ENCODE measurements around the gene MMD2. TPM values are rescaled to one million over a fixed set of nuclear protein-coding genes. Genes with fewer than 3 reads are reported as not detected.
"Not testable (repeated sequence)": the region's sequence is repeated elsewhere in the genome, so short reads cannot be mapped to it uniquely, and the experiment has no call there.

The MMD2 gene, protein sequence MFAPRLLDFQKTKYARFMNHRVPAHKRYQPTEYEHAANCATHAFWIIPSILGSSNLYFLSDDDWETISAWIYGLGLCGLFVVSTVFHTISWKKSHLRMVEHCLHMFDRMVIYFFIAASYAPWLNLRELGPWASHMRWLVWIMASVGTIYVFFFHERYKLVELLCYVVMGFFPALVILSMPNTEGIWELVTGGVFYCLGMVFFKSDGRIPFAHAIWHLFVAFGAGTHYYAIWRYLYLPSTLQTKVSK
- polyA plus RNA-seq (2013, experiment 1 of 2; ENCODE audit: insufficient read length) = not detected
- polyA plus RNA-seq (2013, experiment 2 of 2; ENCODE audit: insufficient read length) = not detected

DNA sequence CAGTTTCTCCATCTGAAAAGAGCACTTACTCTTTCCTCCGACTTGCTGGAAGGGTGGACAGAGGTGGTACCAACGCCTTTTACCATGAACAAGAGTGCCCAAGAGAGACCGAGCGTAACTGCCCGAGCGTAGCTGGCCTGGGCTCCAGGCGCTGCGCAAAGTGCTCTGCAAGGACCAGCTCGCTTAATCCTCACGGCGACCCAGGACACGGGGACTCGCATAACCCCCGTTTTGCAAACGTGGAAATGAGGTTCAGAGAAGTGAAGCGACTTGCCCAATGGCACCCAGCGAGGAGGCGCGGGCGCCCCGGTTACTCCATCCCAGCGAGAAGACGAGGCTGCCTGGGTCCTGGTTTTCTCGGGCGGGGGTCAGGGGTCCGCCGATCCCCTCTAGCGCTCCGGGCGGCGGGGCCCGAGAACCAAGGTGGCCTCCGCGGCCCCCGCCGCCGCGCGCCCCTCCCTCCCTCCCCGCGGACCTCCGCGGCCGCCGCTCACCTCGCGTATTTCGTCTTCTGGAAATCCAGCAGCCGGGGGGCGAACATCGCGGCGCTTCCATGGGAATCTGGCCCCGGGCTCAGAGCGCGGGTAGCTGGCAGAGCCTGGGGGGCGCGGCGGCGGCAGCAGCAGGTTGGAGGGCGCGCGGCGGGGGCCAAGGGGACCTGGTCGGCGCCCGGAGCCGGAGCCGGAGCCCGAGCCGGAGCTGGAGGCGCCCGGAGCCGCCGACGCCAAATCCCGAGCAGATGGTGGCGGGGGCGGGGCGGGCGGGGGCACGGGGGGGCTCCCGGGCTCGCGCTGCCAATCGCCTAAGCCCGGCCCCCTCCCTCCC is at the start of gene MMD2:
TSS of gene MMD2 (minus strand) at position 711 of the 825 bp plus-strand sequence. CDS start at position 541, 170 bp downstream.
- no peak for DNase-seq

DNA sequence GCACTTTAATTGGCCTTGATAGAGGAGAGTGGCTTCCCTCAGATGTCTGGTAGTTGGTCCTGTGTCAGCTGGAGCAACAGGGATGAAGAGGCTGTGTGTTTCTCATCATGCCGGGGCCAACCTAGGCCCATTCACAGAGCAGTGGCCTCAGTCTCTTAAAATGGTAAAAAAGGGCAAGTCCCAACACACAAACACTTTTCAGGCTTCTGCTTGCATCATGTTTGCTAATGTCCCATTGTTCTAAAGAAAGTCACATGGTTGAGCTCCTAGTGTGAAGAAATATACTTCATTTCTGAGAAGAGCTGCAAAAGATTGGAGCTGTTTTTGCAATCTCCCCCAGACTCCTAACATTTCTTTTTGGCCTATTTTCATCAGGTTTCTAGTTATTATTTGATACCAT is 46.1 kb upstream of the MMD2 start:
- no peak for DNase-seq

DNA sequence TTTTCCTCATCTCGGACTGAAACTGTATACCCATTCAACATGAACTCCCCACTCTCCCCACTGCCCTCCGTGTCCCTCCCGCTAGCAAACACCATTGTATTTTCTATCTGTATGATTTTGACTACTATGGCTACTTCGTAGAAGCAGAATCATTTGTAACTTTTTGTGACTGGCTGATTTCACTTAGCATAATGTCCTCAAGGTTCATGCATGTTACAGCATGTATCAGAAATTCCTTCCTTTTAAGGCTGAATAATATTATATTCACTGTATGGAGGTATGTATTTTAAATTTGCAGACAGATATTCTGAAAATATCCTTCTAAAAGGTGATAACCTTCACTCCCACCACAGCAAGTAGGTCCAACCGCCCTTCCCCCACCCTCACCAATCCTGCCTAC is 42.9 kb upstream of the MMD2 start:
- no peak for DNase-seq

DNA sequence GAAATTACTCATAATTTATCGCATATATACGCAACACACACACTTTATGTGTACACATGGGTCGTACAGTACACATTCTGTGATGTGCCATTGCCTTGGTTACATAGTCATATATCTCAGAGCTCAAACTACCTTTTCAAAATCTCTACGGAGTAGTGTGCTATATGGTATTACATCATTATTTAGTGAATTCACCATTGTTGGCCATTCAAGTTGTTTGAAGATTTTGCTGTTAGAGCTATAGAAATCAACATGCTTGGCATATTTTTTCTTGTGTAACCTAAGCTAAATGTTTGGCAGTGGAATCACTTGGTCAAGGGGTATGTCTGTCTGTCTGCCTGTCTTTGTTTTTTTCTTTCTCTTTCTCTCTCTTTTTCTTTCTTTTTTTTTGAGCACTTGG is 42.0 kb upstream of the MMD2 start:
- no peak for DNase-seq

DNA sequence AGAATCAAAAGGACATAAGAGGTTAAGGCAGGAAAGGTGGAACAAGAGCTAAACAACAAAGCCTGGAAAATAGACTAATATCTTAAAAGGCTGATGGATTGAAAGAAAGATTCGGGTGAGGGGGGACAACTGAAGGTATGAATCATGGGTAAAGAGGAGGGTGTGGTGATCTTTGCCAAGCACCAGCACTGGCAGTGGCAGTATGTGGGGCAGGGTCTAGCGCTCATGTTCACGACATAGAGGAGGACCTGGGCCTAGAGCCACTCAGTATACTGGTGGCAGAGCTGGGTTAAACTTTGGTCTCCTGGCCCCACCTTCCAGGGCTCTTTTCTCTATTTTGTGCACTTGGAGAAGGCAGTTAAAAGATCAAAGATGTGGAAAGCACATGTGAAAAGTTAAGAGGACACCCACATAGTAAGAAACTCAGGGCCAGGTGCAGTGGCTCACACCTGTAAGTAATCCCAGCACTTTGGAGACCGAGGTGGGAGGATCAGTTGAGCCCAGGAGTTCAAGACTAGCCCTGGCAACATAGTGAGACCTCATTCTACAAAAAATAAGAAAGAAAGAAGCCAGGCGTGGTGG is 40.5 kb upstream of the MMD2 start:
- no peak for DNase-seq

- no peak for DNase-seq
Observed at GRCh38 chr7:4998910-4999309, 39.9 kb upstream of the MMD2 start.

DNA sequence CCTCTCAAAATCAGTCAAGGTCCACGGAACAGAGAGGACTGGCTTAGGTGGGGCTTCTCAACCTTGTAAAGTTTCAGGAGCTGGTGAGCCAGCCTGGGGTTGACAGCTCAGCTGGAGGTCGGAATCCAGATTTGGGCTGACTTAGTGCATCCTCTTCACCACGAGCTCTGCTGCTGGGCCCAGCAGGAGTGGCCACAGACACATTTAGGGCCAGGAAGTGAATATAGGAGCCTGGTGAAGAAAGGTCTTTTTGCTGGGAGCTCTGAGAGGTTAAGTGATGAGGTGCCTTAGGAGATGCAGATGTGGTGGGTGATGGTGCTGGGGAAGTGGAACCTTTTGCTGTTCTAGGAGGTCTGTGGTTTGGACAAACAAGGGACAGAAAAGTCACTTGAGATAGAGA is 39.3 kb upstream of the MMD2 start:
- DNase-seq = no peak

- no peak for DNase-seq
Observed at GRCh38 chr7:4996696-4997222, 37.8 kb upstream of the MMD2 start.

GRCh38 chr7:4995429-4995969 is 36.5 kb upstream of the MMD2 start:
- no peak for DNase-seq

GRCh38 chr7:4993471-4993870 is 34.5 kb upstream of the MMD2 start:
- DNase-seq = no peak

DNA sequence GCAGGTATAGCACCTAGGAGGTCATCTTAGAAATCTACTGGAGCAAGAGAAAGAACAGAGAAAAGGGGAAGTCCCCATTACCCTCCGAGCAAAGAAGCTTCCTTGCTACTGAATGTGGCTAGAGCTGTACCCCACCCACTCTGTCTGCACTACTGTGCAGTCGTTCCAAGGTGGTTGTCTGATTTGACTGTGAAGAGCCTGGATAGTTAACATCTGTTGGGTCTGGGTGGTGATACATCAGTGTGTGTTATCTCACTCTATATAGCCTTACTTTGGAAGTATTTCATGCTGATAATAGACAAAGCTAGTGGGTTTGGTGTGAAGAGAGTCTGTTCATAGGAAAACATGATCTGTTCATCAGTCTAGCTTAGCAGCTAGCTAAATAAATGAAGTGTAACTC is 23.8 kb upstream of the MMD2 start:
- DNase-seq = not testable (repeated sequence)

- DNase-seq = not testable (repeated sequence)
Observed at GRCh38 chr7:4981295-4981890, 22.4 kb upstream of the MMD2 start.

- not testable (repeated sequence) for DNase-seq
Observed at GRCh38 chr7:4975626-4976025, 16.6 kb upstream of the MMD2 start.

DNA sequence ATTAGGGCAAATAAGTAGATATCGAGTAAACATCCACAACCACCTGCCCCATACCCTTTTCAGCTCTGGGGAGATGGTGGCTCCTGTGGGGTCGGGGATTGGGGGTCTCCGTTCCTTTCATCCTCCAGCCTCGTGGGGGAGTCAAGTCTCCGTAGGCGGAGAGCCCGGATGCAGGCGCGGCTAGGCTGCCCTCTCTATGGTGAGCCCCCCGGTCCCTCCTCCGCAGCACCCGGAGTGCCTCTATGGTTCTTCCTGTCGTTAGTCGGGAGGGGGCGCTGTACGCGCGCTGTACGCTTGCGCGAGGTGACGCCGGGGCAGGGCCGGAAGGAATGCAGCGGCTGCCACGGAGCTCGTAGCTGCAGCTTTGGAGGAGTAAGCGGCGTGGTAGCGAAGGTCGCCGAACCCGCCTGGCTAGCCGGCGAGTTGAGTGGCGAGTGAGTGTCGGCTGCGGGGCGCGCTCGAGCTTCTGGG is 14.8 kb upstream of the MMD2 start:
- peak; percentile 90 for DNase-seq

DNA sequence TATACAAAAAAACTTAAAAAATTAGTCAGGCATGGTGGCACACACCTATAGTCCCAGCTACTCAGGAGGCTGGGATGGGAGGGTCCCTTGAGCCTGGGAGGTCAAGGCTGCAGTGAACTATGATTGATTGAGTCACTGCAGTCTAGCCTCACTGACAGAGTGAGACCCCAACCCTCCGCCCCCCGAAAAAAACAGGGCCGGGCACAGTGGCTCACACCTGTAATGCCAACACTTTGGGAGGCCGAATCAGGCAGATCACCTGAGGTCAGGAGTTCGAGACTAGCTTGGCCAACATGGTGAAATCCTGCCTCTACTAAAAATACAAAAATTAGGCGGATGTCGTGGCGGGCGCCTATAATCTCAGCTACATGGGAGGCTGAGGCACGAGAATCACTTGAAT is 13.5 kb upstream of the MMD2 start:
- not testable (repeated sequence) for DNase-seq

- DNase-seq = no peak
Observed at GRCh38 chr7:4965295-4966022, 6.5 kb upstream of the MMD2 start.

DNA sequence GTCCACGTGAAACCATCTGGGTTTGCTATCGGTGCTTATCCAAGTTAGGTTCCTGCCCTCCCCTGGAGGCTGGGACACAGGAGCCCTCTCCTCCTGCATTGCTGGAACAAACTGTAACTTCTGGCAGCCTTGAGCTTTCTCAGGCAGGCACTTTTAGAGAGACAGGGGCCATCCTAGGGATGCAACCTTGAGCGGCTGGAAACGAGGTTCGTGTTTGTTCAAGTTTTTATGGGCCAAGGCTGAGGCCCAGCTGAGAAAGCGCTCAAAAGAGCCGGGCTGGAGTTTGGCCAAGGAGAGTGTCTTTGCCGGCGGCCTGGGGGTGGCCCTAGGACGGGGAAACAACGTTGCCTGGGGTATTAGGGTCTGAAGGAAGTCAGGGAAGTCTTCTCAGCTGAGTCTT is 5.5 kb upstream of the MMD2 start:
- DNase-seq = no peak

DNA sequence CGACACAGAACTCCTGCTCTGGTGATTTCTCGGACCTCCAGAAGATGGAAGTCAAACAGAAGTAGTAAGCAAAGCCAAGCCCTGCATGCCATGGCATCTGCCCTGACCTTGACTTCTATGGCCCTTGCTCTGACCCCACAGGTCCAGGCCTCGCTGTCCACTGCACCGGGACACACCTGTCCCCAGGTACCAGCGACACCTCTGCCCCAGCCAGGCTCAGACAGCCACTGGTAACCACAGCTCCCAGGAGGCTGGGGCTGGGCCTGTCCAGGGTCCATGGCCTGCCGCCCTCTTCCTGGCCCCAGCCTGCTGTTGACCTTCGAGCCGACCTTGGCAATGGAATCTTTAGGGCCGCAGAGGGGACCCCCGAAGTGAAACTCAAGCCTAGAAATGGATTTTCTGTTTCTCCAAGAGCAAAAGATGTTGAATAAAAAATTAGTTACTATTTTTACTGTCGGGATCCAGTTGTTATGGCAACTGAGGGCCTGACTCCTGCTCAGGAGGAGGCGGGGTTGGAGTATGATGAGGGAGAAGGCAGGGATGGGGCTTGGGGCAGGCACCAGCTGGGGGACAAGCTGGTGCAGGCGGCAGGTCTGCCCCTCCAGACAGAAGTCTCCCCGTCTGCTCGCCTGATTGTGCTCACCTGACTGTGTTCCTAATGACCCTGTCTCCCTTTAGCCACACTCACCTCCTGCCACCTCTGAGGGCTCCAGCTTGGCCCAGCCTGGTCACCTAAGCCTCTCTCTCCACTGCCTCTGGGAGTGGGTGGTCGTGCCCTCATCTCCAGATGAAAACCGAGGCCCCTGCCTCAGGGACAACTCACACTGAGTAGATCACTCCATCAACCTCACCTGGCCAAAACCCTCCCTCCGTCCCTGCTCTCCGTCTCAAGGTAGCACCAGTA is 4.1 kb upstream of the MMD2 start:
- no peak for DNase-seq

GRCh38 chr7:4960363-4960762 is 1.4 kb upstream of the MMD2 start:
- DNase-seq = no peak

GRCh38 chr7:4959893-4960292 is 906 bp upstream of the MMD2 start:
- DNase-seq = no peak

DNA sequence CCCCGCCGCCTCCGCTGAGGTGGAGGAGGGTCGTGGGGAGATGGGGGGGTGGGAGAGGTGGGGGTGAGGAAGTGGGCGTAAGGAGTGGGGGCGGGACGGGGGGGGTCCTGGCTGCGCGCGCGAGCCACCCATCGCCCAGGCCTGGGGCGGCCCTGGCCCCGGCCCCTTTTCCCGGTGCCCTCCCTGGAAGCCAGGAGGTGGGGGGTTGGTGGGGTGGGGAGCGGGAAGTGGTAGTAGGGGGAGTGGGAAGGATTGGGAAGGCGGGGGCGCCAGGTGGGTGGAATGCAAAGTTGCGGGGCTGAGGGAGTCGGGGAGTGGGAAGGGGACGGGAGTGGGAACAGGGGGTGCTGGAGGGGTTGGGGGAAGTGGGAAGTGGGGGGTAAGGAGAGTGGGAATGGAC is 319 bp upstream of the MMD2 start:
- no peak for DNase-seq
